ENCODE measurements around the gene EPN3. TPM values are rescaled to one million over a fixed set of nuclear protein-coding genes. Genes with fewer than 3 reads are reported as not detected.

Gene EPN3
- total and polyA plus RNA-seq, 2 experiments from 2014 or later = 2.7 to 11.5 TPM

DNA sequence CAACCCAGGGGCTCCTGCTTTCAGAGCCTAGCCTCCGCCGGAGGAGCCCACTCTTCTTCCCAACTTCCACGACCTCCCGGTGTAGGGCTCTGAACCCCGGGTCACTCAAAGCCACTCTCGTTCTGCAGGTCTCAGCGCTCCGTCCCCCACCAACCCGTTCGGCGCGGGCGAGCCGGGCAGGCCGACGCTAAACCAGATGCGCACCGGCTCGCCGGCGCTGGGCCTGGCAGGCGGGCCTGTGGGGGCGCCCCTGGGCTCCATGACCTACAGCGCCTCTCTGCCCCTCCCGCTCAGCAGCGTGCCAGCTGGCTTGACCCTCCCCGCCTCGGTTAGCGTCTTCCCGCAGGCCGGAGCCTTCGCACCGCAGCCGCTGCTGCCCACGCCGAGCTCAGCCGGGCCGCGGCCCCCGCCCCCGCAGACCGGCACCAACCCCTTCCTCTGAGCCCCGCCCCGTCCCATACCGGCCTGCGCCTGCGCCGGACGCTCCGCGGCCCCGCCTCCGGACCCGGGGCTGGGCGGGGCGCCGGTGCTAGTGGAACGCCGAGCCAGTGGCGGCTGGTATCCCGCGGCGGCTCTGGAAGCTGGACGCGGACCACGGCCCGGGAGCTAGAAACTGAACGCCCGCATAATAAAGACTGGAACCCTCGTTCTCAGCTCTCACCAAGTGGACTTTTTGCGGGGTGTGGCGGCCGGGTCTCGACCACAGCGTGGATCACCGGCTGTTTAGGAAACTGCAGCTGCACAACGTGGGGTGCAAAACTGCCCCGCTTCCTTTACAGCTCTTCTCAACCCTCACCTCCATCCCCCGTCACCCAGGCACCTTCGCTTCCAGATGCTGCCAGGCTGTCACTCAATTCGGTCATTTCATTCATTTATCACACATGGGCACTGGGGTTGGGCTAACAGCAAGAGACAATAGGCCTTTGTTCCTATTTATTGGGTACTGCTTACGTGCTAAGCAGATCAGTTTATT, 9.5 kb downstream of the EPN3 start:
- Histone ChIP-seq H3K27ac (peak overlapping the region; percentile 94), H4K20me1 (ENCODE audit: insufficient read depth, poor library complexity, severe bottlenecking) (no peaks in the 10 kb centered on the region), H3K4me1 (ENCODE audit: insufficient read depth) (peaks cover 29% of the 10 kb centered on the region), H3K36me3 (replicated peaks; ENCODE audit: insufficient read depth, low read depth) (no peaks in the 10 kb centered on the region), H3K27me3 (no peaks in the 10 kb centered on the region), H3K79me2 (peaks cover 2% of the 10 kb centered on the region), H3K4me2 (peak overlapping the region; percentile 87), H2AFZ (peak overlapping the region; percentile 42), H3K9me2 (replicated peaks; ENCODE audit: insufficient read depth) (no peaks in the 10 kb centered on the region), H3K9me3 (ENCODE audit: low read depth) (no peaks in the 10 kb centered on the region), H3K4me3 (peak overlapping the region; percentile 22)
- DNase-seq (ENCODE audit: low spot score) = peak; percentile 95
- no peak for TF ChIP-seq EZH2phosphoT487 (IDR thresholded peaks at IDR 0.05; ENCODE audit: low read depth, severe bottlenecking, unreplicated experiment)
- TF ChIP-seq, protein P1, sequence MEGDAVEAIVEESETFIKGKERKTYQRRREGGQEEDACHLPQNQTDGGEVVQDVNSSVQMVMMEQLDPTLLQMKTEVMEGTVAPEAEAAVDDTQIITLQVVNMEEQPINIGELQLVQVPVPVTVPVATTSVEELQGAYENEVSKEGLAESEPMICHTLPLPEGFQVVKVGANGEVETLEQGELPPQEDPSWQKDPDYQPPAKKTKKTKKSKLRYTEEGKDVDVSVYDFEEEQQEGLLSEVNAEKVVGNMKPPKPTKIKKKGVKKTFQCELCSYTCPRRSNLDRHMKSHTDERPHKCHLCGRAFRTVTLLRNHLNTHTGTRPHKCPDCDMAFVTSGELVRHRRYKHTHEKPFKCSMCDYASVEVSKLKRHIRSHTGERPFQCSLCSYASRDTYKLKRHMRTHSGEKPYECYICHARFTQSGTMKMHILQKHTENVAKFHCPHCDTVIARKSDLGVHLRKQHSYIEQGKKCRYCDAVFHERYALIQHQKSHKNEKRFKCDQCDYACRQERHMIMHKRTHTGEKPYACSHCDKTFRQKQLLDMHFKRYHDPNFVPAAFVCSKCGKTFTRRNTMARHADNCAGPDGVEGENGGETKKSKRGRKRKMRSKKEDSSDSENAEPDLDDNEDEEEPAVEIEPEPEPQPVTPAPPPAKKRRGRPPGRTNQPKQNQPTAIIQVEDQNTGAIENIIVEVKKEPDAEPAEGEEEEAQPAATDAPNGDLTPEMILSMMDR (IDR thresholded peaks at IDR 0.05; ENCODE audit: poor library complexity) = peak; percentile 20
- WGBS (ENCODE audit: low lambda C conversion rate, missing lambda C conversion rate) = 8% methylated on average over 62 of the region's 82 CpGs

DNA sequence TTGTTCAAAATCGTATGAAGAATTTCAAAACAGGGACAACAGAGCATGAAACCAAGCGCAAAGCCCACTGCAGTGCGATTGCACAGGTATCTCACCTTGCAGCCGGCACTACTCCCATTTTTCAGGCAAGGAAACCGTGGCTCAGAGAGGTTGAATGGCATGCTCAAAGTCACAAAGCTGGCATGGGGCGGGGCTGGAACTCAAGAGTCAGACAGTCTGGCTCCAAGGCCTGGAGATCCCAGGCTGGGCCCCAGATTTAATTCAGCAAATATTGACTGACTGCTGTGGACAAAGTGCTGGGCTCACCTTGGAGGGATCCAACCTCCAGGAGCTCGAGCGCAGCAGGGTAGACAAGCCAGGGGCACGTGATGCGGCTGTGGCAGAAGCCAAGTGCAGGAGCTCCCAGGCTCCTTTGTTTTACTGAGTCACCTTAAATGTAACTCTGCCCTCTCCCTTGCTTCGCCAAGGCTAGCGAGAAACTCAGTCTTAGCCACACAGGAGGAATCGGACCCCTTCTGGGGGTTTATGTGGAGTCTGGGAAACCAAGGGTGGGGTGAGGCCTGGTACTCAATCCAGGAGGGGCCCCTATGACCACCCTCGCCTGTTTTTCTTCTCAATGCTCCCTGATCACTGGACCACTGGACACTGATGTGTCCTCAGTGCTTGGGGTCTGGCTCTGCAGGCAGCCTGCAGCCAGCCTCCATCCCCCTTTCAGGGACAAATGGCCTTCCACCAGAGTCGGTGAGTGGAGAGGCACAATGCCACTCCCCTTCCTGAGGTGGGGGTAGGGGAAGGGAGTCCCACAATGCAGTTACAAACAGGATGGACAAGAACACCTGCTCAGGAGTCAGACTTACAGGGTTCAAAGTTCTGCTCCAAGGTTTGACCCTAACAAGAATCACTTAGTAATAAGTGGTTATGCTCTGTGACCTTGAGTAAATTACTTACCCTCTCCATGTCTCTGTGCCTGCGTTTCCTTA, 10.6 kb downstream of the EPN3 start:
- H3K36me3 ChIP-seq (replicated peaks; ENCODE audit: insufficient read depth, low read depth) = no peaks in the 10 kb centered on the region
- peak overlapping the region; percentile 87 for H3K4me2 ChIP-seq
- H3K9me3 ChIP-seq (ENCODE audit: low read depth) = no peaks in the 10 kb centered on the region
- peak overlapping the region; percentile 22 for H3K4me3 ChIP-seq
- peaks cover 10% of the 10 kb centered on the region for H3K79me2 ChIP-seq
- H4K20me1 ChIP-seq (ENCODE audit: insufficient read depth, poor library complexity, severe bottlenecking) = no peaks in the 10 kb centered on the region
- peaks cover 35% of the 10 kb centered on the region for H3K4me1 ChIP-seq (ENCODE audit: insufficient read depth)
- TF ChIP-seq EZH2phosphoT487 (IDR thresholded peaks at IDR 0.05; ENCODE audit: low read depth, severe bottlenecking, unreplicated experiment) (no peak), EZH2 (IDR thresholded peaks at IDR 0.05; ENCODE audit: borderline replicate concordance) (no peak)
- TF ChIP-seq, protein P1 (IDR thresholded peaks at IDR 0.05; ENCODE audit: poor library complexity) = no peak
- peak overlapping the region; percentile 8 for H2AFZ ChIP-seq
- 60% methylated on average over 16 of the region's 16 CpGs for WGBS (ENCODE audit: low lambda C conversion rate, missing lambda C conversion rate)
- H3K9me2 ChIP-seq (replicated peaks; ENCODE audit: insufficient read depth) = no peaks in the 10 kb centered on the region
- DNase-seq (ENCODE audit: low spot score) = peak; percentile 90
- H3K27ac ChIP-seq = peak overlapping the region; percentile 94
- H3K27me3 ChIP-seq = no peaks in the 10 kb centered on the region

DNA sequence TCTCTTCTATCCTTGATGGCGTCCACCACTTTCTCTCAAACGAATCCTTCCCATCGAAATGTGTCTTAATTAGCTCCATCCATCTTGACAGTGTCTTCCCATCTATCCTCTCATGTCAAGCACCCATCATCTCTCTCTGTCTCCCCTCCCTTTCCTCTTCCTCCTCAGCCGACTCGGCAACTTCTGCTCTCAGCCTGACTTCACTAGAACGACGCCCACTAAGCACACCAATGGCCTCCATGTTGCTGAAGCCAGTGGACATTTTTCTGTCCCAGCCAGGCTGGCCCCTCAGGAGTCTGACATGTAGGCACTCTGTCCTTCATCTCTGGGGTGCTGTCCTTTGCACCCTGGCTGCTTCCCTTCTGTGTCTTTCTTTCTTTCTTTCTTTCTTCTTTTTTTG, 12.0 kb downstream of the EPN3 start:
- DNase-seq (ENCODE audit: low spot score) = no peak
- Histone ChIP-seq H3K4me3 (no peak overlapping the region), H3K36me3 (replicated peaks; ENCODE audit: insufficient read depth, low read depth) (no peaks in the 10 kb centered on the region), H4K20me1 (ENCODE audit: insufficient read depth, poor library complexity, severe bottlenecking) (no peaks in the 10 kb centered on the region), H3K9me3 (ENCODE audit: low read depth) (no peaks in the 10 kb centered on the region), H3K27ac (no peak overlapping the region), H3K9me2 (replicated peaks; ENCODE audit: insufficient read depth) (no peaks in the 10 kb centered on the region), H3K4me2 (no peak overlapping the region), H2AFZ (no peak overlapping the region), H3K79me2 (peaks cover 10% of the 10 kb centered on the region), H3K4me1 (ENCODE audit: insufficient read depth) (peaks cover 32% of the 10 kb centered on the region), H3K27me3 (no peaks in the 10 kb centered on the region)
- TF ChIP-seq EZH2phosphoT487 (IDR thresholded peaks at IDR 0.05; ENCODE audit: low read depth, severe bottlenecking, unreplicated experiment) = no peak
- TF ChIP-seq, protein P1 (IDR thresholded peaks at IDR 0.05; ENCODE audit: poor library complexity) = no peak
- TF ChIP-seq EZH2 (IDR thresholded peaks at IDR 0.05; ENCODE audit: borderline replicate concordance) = no peak
- WGBS (ENCODE audit: low lambda C conversion rate, missing lambda C conversion rate) = 94% methylated on average over 7 of the region's 7 CpGs
